ENCODE data around the gene SH3BP4.

The SH3BP4 gene

DNA sequence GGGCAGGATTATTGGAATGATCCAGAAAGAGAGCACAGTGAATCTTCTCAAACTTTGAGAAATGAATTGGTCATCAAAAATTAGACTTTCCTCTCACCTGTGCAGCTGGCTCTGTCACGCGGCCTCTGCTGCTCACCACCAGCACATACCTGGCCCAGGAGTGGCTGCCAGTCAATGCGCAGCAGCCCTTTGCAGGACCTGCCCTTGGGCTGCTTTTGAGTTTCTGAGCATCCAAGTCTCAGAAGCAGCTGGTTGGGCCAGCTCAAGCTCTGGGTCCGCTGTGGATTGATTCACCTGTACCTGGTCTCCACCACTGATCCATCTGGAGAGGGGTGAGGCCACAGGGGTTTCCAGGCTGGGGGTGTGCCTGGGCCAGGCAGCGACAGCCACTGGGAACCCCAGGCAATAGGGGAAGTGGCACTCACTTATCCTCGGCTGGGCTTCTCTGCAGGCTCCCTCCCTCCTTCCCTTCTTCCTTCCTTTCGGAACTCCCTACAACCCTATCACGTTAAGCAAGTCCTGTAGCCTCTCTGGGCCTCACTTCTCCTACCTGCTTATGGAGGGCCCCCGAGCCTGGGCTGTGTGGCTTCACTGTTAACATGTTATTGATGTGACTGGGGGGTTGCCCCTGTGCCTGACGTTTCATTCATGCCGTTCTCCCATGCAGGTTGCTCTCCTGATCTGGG, 48.1 kb downstream of the SH3BP4 start:
- DNase-seq (ENCODE audit: low read depth), result no peak

DNA sequence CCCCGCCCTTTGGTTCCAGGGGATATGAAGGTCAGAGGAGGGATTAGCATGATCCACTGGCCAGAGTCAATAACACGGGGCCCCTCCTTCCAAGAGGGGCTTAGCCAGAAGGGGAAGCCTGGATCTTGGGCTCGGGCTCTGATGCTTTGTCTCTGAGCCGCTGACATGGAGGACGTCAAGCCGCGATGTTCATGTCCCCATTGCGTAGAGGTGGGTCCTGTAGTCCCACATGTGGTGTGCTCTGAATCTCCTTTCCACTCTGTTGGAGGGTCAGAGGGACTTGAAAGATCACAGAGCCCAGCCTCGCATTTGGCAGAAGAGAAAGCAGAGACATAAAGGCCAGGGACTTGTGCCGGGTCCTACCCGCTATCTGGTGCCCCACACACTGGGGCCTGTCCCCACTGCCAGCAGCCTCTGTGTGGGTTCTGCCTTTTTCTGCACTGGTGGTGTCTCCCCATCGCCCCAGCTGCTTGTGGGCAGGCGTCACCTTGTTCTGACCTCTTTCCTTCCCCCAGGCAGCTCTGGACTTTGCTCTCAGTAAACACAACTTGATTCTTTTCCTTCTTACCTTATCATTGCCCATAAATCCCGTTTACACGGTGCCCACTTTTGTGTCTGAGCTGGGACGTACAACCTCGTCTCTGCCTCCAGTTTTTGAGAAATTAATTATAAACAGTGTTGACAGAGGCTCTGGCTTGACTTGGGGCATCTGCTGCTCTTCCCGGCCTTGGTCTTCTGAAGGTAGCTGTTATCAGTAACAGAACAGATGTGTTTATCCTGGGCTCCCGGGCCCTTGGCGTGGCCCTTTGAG, 48.8 kb downstream of the SH3BP4 start:
- DNase-seq (ENCODE audit: low read depth), result no peak

DNA sequence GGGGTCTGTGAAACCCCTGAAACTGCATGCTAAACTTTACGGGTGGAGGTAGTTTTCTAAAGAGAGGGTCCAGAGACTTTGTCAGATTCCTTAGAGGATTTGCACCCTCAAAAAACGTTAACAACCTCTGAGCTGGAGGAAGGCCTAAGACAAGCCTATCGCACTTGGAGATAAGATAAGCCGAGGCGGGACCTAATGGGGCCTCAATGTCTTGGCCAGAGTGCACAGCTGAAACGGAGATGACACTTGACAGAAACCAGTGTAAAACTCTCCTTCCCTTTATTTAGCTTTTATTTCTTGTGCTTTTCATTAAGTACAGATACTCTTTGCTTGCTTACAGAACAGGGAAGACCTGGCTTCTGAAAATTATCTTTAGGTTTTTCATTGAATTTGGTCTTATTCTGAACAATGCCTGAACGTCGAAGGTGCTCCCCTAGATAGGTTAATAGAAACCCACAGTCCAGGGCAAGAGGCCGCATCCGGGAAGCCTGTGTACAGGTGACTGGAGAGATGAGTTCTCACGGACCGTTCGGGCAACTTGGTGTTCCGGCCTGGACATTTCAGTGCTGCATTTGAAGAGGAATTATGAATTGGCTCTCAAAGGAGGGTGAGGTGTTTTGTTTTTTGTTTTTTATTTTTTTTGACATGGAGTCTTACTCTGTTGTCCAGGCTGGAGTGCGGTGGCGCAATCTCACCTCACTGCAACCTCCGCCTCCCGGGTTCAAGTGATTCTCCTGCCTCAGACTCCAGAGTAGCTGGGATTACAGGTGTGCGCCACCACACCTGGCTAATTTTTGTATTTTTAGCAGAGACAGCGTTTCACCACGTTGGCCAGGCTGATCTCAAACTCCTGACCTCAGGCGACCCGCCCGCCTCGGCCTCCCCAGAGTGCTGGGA, 49.7 kb downstream of the SH3BP4 start:
- DNase-seq (ENCODE audit: low read depth), result no peak

DNA sequence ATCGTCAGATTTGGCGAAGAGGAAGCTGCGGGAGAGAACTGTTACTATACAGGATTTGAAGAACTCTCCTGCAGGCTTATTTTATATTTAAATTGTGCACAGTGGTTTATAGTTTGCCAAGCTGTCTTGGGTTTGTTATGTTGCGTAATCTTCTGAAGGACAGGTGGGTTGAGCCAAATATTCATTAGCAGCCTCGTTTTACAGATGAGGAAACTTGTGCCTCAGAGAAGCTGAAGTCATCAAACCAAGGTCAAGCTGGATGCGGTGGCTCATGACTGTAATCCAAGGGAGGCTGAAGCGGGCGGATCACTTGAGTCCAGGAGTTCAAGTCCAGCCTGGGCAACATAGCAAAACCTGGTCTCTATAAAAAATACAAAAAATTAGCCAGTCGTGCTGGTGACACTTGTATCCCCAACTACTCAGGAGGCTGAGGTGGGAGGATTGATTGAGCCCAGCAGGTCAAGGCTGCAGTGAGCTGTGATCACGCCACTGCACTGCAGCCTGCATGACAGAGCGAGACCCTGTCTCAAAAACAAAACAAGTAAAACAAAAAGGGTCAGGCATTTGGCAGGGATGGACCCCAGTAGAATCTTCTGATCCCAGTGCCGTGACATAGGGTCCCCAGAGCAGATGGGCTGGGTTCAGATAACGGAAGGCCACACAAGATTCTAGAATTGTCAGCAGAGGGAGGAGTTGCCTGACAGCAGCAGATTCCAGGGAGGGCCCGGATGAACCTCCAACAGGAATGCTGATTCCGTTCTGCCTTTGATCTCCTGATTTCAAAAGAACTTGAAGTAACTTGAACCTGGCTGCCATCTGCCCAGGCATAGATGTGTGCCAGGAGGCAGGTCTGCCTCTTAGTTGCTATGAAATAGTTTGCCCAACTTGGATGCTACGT, 50.6 kb downstream of the SH3BP4 start:
- DNase-seq (ENCODE audit: low read depth), result no peak

DNA sequence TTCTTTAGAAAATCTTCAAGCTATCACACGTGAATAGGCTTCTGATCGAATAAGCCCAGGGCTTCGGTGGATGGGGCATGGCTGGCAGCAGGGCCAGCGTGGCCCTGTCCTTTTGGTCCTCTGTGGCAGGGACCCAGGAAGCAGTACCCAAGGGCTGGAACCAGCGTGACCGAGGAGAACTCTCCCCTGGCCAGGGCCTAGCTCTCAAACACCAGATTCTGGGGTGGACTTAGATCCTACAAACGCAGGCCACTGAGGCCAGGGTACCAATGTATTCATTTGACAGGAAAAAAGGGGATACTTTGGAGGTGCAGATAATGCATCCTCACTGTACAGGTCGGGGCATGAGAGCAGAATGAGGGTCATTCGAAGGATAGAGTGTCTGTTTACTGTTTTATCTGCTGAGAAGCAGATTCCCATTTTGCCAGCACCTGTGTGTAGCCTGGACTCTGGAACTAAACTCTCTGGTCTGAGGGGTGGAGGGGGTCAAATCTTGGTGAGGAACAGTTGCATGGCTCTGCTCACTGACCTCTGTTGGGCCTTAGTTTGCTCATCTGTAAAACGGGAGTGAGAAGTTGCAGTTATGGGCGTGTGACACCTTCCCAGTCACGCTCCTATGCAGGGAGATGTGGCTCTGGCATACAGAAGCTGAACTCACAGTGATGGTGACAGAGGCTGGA, 51.4 kb downstream of the SH3BP4 start:
- DNase-seq (ENCODE audit: low read depth), result no peak

DNA sequence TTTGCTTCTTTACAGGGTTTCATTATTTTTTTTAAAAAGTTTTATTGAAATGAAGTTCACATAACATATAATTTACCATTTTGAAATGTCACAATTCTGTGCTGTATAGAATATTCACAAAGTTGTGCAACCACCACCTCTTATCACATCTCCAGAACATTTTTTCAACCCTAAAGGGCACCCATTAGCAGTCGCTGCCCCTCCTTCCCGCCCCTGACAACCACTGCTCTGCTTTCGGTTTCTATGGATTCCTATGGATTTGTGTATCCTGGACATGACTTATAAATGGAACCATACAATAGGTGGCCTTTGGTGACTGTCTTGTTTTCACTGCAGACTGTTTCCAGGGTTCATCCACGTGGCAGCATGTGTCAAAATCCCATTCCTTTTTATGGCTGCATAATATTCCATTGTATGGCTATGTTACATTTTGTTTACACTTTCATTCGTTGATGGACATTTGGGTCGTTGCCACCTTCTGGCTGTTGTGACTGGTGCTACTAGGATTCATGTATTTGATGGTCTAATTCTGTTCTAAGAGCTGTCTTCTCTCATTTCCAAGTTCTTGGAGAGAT, 52.6 kb downstream of the SH3BP4 start:
- DNase-seq (ENCODE audit: low read depth), result no peak

DNA sequence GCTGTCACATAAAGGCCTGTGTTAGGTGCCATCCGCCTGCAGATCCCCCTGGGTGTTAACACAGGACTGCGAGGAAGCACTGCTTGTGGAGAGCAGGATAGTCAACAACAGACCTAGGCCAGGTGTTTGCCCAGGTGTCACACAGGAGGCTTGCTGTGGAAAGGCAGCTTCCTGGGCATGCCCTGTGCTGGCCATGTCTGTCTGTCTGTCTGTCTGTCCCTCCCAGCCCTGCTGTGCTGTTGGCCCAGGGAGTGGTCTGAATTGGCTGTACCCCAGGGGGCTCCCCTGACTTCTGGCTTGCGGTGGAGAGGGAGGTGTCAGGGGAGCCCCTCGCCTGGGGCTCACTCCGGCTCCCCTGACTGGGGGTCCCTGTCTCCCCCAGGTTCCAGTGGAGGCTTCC, 53.2 kb downstream of the SH3BP4 start:
- DNase-seq (ENCODE audit: low read depth), result no peak

DNA sequence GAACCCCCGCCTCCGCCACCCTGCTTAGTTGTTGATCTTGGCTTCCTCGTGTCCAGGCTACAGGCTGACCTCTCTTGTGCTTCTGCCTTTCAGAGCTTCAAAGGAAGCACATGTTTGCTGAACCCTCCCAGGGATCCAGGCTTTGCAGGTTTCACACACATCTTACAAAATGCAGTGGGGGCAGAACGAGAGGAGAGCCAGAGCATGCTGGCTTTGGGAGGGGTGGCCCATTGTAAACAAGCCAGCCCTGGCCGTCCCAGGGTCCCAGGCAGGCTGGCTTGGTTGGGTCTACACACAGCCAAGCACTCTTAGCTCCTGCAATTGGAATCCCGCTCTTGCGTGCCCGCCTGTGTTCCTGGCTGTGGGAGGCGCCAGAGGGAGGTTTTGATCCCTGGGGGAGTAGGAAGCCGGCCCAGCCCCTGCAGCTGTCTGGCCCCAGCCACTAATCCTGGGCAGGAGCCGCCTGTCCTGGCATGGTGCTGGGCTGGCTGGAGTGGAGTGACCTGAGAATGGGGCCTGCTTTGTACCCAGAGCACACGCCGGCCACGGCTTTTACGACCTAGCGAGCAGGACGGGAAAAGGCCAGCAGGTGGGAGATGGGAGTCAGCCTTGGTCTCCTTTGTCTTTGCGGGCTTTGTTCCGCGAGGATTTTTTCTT, 53.9 kb downstream of the SH3BP4 start:
- DNase-seq (ENCODE audit: low read depth), result no peak

DNA sequence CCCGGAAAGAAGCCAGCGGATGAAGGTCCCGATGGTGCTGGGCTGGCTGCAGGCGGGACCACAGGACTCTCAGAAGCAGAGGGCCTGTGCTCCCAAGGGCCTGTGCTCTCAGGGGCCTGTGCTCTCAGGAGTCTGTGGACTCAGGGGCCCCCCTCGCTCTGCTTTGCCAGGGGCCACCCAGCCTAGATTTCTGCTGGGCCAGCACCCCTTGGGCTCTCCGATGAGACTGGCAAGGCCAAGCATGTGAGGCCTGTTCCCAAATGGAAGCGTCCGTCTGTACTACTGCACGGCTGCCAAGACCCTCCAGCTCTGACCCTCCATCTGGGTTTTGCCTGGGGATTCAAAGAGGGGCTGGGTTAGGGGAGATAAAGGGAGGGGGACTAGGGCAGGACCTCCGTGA, 54.6 kb downstream of the SH3BP4 start:
- no peak for DNase-seq (ENCODE audit: low read depth)

DNA sequence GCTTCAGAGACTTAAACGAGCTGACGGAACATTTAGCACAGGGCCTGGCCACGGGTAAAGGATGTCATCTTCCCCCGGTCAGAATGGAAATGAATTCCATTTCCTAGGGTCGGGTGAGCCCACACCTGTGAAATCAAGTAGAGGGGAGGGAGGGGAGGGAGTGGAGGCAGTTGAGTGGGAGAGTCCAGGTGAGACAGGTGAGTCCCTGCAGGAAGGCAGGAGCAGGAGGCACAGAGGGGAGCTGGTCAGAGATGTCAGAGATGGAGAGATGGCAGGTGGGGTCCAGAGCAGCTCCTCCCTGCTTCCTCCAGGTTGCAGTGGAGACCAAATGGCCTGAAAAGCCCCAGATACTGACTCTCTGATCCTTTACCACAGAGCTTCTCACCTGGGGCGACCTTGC, 55.2 kb downstream of the SH3BP4 start:
- DNase-seq (ENCODE audit: low read depth), result no peak

DNA sequence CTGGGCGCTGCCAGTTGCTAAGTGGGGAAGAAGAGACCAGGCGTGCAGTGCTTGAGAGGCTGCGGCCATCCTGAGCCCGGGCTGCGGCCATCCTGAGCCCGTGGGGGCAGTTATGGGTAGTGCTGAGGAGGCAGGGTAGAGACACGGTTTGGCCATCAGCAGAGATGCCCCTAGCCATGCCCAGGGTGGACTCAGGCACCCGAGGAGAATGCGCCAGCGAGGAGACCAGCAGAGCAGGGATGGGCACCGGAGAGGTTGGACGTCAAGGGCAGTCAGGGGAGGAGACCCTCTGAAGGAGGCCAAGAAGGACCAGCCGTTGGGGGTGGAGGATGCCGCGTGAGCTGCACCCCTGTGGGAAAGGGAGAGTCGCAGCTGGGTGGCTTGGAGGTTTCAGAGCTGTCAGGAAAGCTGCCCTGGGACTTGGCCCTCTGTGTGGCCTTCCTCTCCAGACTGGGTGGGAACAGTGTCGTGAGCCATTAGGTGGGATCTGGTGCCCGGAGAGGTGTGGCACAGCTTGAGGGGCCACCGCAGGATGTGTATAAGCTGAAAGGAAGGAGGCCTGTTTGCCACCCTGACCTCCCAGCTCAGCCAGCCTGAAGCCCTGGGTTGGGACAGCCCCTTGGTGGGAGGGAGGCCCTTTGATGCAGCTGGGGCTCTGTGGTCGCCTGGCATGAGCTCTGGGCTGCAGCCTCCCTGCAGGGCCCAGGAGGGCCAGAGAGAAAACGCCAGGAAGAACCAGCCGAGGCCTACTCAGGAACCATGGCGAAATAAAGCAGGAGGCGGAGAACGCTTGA, 56.0 kb downstream of the SH3BP4 start:
- DNase-seq (ENCODE audit: low read depth), result no peak

DNA sequence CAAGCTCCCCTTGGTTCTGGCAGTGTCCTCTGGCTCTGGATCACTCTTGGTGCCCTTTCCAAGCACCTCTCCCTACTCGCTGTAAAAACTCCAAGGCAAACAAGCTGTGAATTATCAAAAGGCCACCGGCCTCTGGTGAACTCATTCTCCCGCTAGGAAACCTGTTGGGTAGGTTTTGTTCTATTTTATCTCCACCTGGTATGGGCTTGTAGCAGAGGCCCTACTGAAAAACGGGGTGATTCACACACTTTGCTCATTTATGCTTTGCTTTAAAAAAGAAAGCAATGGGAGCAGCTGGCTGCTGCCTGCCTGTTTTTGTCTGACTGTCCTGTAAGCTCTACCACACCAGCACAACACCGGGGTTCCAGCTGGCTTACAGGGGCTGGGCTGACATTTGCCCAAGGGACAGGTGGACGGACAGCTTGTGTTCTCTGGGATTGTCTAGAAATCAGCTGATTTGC, 56.8 kb downstream of the SH3BP4 start:
- no peak for DNase-seq (ENCODE audit: low read depth)

DNA sequence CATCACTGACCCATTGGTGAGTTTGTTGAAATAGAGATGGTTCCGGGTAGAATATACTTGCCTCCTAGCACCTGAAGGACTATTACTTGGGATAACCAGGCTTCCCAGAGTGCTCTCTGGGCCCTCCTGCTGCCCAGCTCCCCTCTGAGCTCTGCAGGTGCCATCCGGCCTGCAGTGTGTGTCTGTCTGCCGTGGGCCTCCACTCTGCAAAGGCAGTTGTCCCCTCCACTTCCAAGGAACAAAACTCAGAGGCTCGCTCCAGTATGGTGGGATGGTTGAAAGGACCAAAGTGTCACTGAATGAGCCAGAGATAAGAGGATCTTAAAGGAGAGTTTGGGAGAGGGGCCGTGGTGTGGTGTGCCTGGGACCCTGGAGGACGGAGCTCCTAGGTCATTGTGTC, 57.3 kb downstream of the SH3BP4 start:
- DNase-seq (ENCODE audit: low read depth), result no peak

DNA sequence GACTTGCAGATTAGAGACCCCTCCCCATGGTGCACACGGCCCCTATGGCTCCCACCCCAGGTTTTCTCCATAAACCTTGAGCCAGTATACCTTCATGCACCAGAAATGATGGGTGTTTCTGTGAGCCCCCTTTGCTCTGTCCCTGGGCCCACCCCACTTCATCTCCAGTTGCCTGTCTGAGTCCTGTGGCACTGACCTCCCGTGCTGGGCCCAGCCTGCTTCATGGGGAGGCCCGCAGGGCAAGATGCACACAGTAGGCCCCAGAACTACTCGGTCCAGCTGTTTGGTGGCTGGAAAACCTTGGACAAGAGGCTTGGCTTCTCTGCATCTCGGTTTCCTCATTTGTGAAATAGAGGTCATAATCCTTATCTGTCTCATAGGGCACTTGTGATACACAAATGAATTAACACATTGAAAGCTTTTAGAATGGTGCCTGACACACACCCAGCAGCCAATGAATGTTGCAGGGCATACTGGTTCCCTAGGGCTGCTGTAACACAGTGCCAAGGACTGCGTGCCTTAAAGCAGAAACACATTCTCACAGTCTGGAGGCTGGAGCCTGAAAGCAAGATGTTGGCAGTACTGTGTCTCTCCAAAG, 58.4 kb downstream of the SH3BP4 start:
- DNase-seq (ENCODE audit: low read depth), result no peak

DNA sequence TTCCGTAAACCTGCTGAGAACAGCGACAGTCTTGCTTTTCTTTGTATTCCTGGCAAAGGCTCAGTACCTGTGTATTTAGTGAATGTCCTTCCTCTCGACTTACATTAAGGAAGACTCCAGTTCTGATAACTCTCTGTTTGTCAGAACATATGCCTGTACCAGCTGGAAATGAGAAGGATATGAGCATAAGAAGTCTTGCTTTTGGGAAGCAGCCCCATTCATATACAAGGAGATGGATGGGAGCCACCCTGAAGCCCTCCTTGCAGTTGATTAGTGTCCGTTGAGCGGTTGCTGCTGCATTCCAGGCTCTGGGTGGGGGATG, 59.8 kb downstream of the SH3BP4 start:
- no peak for DNase-seq (ENCODE audit: low read depth)

DNA sequence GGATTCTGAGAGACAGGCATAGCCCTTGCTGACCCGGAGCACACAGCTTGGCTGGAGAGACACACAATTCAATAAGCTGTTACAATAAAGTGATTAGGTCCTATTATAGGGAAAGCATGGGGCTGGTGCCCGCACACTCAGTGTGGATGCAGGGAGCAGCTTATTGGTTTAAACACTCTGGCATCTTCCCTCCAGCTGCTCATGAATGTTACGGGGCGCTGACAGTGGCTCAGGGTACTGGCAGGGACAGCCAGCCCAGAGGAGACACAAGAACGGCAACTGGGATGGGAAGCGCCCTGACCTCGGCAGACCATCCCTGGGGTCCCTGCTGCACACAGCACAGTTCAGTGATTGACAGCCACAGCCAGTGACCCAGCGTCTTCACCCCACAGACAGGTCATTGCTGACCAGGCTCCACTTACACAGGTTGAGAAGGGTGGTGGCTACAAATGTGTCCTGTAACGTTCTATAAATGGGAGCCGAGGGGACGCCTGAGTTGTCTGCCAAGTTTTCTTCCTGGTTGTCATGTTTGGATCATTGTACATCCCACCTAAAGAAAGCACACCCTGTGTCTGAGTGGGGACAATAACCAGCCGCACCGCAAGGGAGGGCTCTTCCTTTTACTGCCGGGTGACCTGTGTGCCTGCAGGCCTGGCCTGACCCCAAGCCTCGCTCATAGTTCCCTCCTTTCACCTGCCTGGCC, 60.3 kb downstream of the SH3BP4 start:
- DNase-seq (ENCODE audit: low read depth), result no peak

DNA sequence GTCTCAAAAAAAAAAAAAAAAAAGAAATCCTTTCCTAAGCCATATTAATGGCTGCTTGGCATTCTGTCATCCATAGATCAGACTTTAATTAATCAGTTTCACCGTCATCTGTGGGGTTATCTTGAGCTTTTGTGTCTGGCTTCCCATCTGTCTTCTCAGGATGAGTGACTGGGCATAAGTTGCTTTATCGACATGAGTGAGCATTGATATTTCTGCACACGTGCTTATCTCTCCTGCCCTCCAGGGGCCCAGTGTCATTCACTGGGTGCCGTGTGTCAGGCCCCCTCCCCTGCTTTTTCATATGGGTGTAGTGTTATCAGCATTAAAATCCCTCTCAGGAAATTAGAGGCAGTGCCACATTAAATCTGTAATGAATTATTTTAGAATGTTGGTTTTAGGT, 65.6 kb downstream of the SH3BP4 start:
- no peak for DNase-seq (ENCODE audit: low read depth)

DNA sequence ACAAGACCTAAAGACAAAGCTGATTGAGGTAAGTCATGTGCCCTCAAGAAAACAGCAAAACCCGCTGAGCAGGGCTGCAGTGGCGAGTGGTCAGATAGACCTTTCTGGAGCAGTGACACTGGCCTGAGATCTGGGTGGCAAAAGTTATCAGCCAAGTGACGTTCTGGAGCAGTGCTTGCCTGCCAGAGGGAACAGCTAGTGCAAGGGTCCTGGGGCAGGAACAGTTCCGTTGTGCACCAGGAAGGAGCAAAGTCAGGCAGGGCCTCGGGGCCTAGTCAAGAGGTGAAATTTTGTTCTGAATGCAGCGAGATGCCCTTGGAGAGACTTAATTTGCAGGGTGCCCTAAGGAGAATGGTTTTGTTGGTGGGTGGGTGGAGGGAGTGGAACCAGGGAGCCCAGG, 67.0 kb downstream of the SH3BP4 start:
- DNase-seq (ENCODE audit: low read depth), result no peak
